Activated T-cell treated with anti-CD3 and anti-CD28 coated beads, Interleukin-2, amount 50 U/mL, for 4 hours (primary cell): ENCODE results near the gene DNASE2. TPM values are rescaled to one million over a fixed set of nuclear protein-coding genes. Genes with fewer than 3 reads are reported as not detected.
"Not testable (repeated sequence)": the region's sequence is repeated elsewhere in the genome, so short reads cannot be mapped to it uniquely, and the experiment has no call there.

Source experiments
- ATAC-seq, 2 donors: fragments of 200-7000 bp; cut with Tn5 transposase; one replicate each; pipeline ENCODE4 v1.10.0; 2021
- DNase-seq: peaks from one replicate; pipeline ENCODE4 v3.0.0-alpha.2; 2020
- H3K27me3 Mint-ChIP-seq: one replicate; pipeline ENCODE4 v1.8.0; 2021; ENCODE audit warnings: low read depth, mixed read lengths
- H3K36me3 Mint-ChIP-seq: one replicate; pipeline ENCODE4 v1.8.0; 2022; ENCODE audit warnings: mixed read lengths; ENCODE audit not compliant: insufficient read depth
- H3K4me1 Mint-ChIP-seq: one replicate; pipeline ENCODE4 v1.8.0; 2021; ENCODE audit warnings: low read depth, mixed read lengths
- H3K4me3 Mint-ChIP-seq: one replicate; pipeline ENCODE4 v1.8.0; 2021; ENCODE audit warnings: mild to moderate bottlenecking, moderate library complexity, mixed read lengths
- H3K9me3 Mint-ChIP-seq: one replicate; pipeline ENCODE4 v1.8.0; 2021; ENCODE audit warnings: mixed read lengths
- total RNA-seq, 3 donors: library from RNA; stranded (reverse); gene quantifications; one replicate each; pipeline ENCODE4 v1.2.1, GENCODE V29; 2021

The DNASE2 gene, protein sequence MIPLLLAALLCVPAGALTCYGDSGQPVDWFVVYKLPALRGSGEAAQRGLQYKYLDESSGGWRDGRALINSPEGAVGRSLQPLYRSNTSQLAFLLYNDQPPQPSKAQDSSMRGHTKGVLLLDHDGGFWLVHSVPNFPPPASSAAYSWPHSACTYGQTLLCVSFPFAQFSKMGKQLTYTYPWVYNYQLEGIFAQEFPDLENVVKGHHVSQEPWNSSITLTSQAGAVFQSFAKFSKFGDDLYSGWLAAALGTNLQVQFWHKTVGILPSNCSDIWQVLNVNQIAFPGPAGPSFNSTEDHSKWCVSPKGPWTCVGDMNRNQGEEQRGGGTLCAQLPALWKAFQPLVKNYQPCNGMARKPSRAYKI
- total RNA-seq = 10 to 100 TPM; 14.3 to 19.5 (median 15.9) TPM

- peaks cover 21% of the 10 kb centered on the region for H3K4me1 Mint-ChIP-seq
- peaks cover 4% of the 10 kb centered on the region for H3K36me3 Mint-ChIP-seq
- ATAC-seq = peak; percentile 78 to 79
- peak; percentile 83 for DNase-seq
- no peaks in the 10 kb centered on the region for H3K27me3 Mint-ChIP-seq
- H3K4me3 Mint-ChIP-seq = peak within 1 kb of the TSS; percentile 86
- H3K9me3 Mint-ChIP-seq = no peaks in the 10 kb centered on the region
Measured at GRCh38 chr19:12881172-12881808, at the start of gene DNASE2. Gene DNASE2, minus strand, starts transcription at chr19:12881449. Its CDS starts 74 bp downstream, at chr19:12881375.

DNA sequence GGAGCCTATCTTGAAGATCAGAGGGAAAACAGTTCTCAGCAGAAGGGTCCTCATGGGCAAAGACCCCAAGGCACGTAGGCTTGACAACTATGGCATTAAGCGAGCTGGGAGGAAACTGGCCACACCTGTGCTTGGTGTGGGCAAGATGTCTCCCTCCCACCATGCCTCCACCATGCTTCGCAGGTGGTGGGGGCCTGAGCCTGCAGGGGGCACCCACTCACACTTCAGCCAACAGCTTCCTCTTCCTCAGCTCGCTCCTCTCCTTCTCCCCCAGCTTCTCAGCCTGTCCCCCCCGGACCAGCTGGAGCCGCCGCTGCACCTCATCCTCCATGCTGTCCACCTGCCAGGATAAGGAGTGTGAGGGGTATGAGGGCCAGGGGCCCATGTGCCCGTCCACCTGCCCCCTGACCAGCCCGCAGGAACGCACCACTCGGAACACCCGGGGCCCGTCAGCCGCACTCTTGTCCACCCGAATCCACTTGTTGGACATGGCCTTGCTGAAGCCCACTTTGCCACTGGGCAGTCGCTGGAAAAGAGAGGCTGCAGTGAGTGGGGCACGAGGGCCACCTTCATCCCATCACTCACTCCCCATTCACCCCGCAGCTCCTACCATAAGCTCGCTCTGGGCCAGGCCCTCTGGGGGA, 48.9 kb upstream of the DNASE2 start:
- no peak for DNase-seq
- H3K36me3 Mint-ChIP-seq = peaks cover 26% of the 10 kb centered on the region
- no peak for ATAC-seq
- no peaks in the 10 kb centered on the region for H3K9me3 Mint-ChIP-seq
- no peaks in the 10 kb centered on the region for H3K27me3 Mint-ChIP-seq
- peaks cover 20% of the 10 kb centered on the region for H3K4me1 Mint-ChIP-seq
- no peak overlapping the region for H3K4me3 Mint-ChIP-seq

DNA sequence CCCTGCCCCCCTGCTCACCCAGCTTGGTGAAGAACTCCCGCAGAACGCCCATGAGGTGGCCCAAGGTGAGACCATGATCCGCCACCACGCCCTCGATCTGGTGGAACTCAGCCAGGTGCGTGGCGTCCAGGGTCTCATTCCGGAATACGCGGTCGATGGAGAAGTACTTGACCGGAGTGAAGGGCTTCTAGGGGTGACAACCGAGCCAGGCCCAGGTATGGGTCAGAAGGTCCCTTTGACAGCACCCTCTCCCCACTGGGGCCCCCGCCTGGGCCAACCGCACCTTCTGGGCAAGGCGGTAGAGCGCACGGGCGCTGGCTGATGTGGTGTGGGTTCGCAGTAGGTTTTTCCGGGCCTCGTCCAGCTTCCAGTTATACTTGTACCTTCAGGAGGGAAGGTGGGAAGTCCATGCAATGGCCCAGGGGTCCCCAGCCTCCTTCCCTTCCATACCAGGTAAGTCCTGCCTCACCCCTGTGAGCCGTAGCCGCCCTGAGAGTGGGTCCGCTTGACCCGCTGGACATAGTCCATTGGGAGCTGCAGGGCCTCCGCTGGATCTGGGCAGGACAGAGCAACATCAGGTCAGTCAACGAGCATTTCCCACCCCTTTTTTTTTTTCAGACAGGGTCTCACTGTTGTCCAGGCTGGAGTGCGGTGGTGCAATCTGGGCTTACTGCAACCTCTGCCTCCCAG, 43.5 kb upstream of the DNASE2 start:
- H3K4me3 Mint-ChIP-seq = no peak overlapping the region
- H3K4me1 Mint-ChIP-seq = peaks cover 2% of the 10 kb centered on the region
- no peaks in the 10 kb centered on the region for H3K9me3 Mint-ChIP-seq
- H3K27me3 Mint-ChIP-seq = no peaks in the 10 kb centered on the region
- no peak for ATAC-seq
- DNase-seq = no peak
- H3K36me3 Mint-ChIP-seq = peaks cover 37% of the 10 kb centered on the region

DNA sequence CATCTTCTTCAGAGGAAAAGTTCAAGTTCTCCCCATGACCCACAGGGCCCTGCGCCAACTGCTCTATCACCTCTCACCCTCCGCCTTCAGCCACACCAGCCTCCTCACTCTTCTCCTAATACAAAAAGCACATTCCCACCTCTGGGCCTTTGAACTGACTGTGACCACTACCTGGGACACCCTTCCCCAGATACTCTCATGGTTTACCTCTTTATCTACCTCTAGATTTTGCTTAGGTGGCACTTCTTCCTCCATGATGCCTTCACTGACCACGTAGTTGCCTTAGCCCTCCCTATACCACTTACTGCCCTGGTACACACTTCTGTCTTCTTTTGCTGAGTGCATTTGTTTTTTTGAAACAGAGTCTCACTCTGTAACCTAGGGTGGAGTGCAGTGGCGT, 41.7 kb upstream of the DNASE2 start:
- no peak for DNase-seq
- H3K4me3 Mint-ChIP-seq = no peak overlapping the region
- H3K27me3 Mint-ChIP-seq = no peaks in the 10 kb centered on the region
- H3K4me1 Mint-ChIP-seq = peaks cover 9% of the 10 kb centered on the region
- ATAC-seq = no peak
- no peaks in the 10 kb centered on the region for H3K9me3 Mint-ChIP-seq
- peaks cover 26% of the 10 kb centered on the region for H3K36me3 Mint-ChIP-seq

DNA sequence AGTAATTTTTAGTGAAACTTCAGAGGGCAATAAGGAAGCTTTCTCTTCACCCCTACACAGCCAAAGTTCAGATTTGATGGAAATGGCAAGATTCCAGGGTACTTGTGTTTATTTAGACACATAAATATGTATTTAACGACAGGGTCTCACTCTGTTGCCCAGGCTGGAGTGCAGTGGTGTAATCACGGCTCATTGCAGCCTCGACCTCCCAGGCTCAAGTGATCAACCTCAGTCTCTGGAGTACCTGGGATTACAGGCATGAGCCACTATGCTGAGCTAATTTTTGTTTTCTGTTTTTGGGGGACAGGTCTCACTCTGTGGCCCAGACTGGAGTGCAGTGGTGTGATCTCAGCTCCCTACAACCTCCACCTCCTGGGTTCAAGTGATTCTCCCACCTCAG, 39.8 kb upstream of the DNASE2 start:
- no peaks in the 10 kb centered on the region for H3K27me3 Mint-ChIP-seq
- H3K4me3 Mint-ChIP-seq = no peak overlapping the region
- peaks cover 20% of the 10 kb centered on the region for H3K36me3 Mint-ChIP-seq
- ATAC-seq (no peak), DNase-seq (no peak)
- H3K9me3 Mint-ChIP-seq = no peaks in the 10 kb centered on the region
- H3K4me1 Mint-ChIP-seq = peaks cover 11% of the 10 kb centered on the region

DNA sequence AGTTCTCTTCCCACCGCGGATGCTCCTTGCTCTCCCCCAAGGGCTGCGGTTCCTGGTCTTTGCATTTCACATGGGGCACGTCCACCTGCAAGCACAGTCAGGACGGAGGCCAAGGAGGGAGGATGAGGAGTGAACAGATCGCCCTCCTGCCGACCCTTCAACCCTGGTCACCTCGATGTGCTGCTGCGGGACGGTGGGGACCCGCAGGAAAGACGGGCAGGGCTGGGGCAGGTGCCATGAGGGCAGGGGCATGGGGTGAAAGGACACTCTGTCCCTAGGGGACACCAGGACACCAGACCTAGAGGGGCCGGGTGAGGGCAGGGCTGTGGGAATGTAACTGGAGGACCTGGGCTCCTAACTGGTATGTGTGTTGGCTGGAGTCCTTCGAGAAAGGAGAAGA, 37.0 kb upstream of the DNASE2 start:
- peaks cover 5% of the 10 kb centered on the region for H3K36me3 Mint-ChIP-seq
- peak overlapping the region; percentile 65 for H3K4me3 Mint-ChIP-seq
- H3K27me3 Mint-ChIP-seq = no peaks in the 10 kb centered on the region
- ATAC-seq (no peak), DNase-seq (no peak)
- no peaks in the 10 kb centered on the region for H3K9me3 Mint-ChIP-seq
- H3K4me1 Mint-ChIP-seq = peaks cover 31% of the 10 kb centered on the region

- DNase-seq, H3K36me3 Mint-ChIP-seq, H3K27me3 Mint-ChIP-seq, H3K4me3 Mint-ChIP-seq, H3K9me3 Mint-ChIP-seq, ATAC-seq: not testable (repeated sequence)
- peaks cover 34% of the 10 kb centered on the region for H3K4me1 Mint-ChIP-seq
Measured at GRCh38 chr19:12915860-12916259, 34.6 kb upstream of the DNASE2 start.

- Mint-ChIP-seq H3K27me3 (no peaks in the 10 kb centered on the region), H3K36me3 (no peaks in the 10 kb centered on the region), H3K4me3 (peak overlapping the region; percentile 52), H3K9me3 (no peaks in the 10 kb centered on the region), H3K4me1 (peaks cover 28% of the 10 kb centered on the region)
- DNase-seq (peak; percentile 38), ATAC-seq (peak; percentile 38 to 57)
Measured at GRCh38 chr19:12913851-12914690, 32.8 kb upstream of the DNASE2 start.

GRCh38 chr19:12913011-12913561, 31.8 kb upstream of the DNASE2 start:
- H3K9me3 Mint-ChIP-seq = no peaks in the 10 kb centered on the region
- ATAC-seq (no peak), DNase-seq (no peak)
- H3K27me3 Mint-ChIP-seq = no peaks in the 10 kb centered on the region
- H3K36me3 Mint-ChIP-seq = no peaks in the 10 kb centered on the region
- no peak overlapping the region for H3K4me3 Mint-ChIP-seq
- H3K4me1 Mint-ChIP-seq = peaks cover 25% of the 10 kb centered on the region

- H3K4me3 Mint-ChIP-seq = no peak overlapping the region
- no peak for DNase-seq
- no peaks in the 10 kb centered on the region for H3K9me3 Mint-ChIP-seq
- H3K4me1 Mint-ChIP-seq = peaks cover 25% of the 10 kb centered on the region
- no peaks in the 10 kb centered on the region for H3K36me3 Mint-ChIP-seq
- no peak for ATAC-seq
- H3K27me3 Mint-ChIP-seq = no peaks in the 10 kb centered on the region
Measured at GRCh38 chr19:12912571-12912970, 31.3 kb upstream of the DNASE2 start.

DNA sequence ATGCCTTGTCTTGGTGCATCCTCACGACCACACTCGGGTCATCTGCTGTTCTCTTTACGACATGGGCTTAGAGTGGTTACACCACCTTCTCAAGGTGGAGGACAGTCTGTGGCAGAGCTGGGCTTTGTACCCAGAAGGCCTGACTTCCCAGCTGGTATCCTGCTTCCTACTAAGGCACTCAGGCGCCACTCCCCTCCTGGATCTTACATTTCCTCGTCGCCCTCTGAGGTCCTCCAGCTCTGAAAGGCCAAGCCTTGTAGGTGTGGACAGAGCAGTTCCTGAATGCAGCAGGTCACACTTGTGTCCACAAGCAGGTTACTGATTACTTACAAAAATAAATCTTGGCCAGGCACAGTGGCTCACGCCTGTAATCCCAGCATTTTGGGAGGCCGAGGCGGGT, 25.9 kb upstream of the DNASE2 start:
- H3K9me3 Mint-ChIP-seq = no peaks in the 10 kb centered on the region
- no peak for ATAC-seq
- peaks cover 4% of the 10 kb centered on the region for H3K36me3 Mint-ChIP-seq
- H3K4me1 Mint-ChIP-seq = no peaks in the 10 kb centered on the region
- H3K27me3 Mint-ChIP-seq = no peaks in the 10 kb centered on the region
- H3K4me3 Mint-ChIP-seq = no peak overlapping the region
- DNase-seq = no peak

GRCh38 chr19:12899891-12900518, 18.8 kb upstream of the DNASE2 start:
- no peak overlapping the region for H3K4me3 Mint-ChIP-seq
- H3K36me3 Mint-ChIP-seq = peaks cover 10% of the 10 kb centered on the region
- H3K9me3 Mint-ChIP-seq = no peaks in the 10 kb centered on the region
- ATAC-seq (peak; percentile 57 to 80), DNase-seq (no peak)
- H3K4me1 Mint-ChIP-seq = no peaks in the 10 kb centered on the region
- no peaks in the 10 kb centered on the region for H3K27me3 Mint-ChIP-seq

GRCh38 chr19:12896460-12896859, 15.2 kb upstream of the DNASE2 start:
- H3K9me3 Mint-ChIP-seq = no peaks in the 10 kb centered on the region
- no peak overlapping the region for H3K4me3 Mint-ChIP-seq
- H3K27me3 Mint-ChIP-seq = no peaks in the 10 kb centered on the region
- ATAC-seq (no peak), DNase-seq (no peak)
- H3K4me1 Mint-ChIP-seq = peaks cover 6% of the 10 kb centered on the region
- peaks cover 27% of the 10 kb centered on the region for H3K36me3 Mint-ChIP-seq
